AG09319 (cell line): ENCODE results near the gene GLI3.

ENCODE experiments used
- DNase-seq: peaks from one replicate; pipeline ENCODE4 v3.0.0-alpha.2; 2010; ENCODE audit warnings: low read depth; ENCODE audit errors: extremely low read depth
- TF ChIP-seq, protein P1 (sequence below): IDR thresholded peaks from 2 replicates; pipeline ENCODE4 v1.5.1; 2011; ENCODE audit warnings: low read depth, mild to moderate bottlenecking, inconsistent platforms, low read length, moderate library complexity

Gene GLI3

DNA sequence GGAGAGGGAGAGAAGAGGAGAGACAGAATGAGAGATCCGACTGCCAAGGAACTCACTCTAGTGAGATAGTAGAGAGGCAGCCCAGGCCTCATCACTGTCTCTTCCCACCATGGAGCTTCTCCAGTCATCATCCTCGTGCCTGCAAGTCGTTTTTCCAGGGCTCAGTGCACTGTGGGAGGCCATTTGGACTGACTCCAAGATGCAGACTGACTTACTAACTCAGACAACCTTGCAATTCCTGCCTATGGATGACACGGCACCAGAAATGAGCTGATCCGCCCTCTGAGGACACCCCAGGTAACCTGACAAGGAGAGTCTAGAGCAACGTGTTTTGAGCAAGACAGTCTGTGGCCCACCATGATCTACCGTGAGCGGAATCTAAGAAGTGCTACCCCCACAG is 154.9 kb downstream of the GLI3 start:
- DNase-seq, result no peak
- TF ChIP-seq, protein P1, sequence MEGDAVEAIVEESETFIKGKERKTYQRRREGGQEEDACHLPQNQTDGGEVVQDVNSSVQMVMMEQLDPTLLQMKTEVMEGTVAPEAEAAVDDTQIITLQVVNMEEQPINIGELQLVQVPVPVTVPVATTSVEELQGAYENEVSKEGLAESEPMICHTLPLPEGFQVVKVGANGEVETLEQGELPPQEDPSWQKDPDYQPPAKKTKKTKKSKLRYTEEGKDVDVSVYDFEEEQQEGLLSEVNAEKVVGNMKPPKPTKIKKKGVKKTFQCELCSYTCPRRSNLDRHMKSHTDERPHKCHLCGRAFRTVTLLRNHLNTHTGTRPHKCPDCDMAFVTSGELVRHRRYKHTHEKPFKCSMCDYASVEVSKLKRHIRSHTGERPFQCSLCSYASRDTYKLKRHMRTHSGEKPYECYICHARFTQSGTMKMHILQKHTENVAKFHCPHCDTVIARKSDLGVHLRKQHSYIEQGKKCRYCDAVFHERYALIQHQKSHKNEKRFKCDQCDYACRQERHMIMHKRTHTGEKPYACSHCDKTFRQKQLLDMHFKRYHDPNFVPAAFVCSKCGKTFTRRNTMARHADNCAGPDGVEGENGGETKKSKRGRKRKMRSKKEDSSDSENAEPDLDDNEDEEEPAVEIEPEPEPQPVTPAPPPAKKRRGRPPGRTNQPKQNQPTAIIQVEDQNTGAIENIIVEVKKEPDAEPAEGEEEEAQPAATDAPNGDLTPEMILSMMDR, result no peak

- TF ChIP-seq, protein P1, result no peak
- no peak for DNase-seq
Observed at GRCh38 chr7:42081671-42082070, 155.3 kb downstream of the GLI3 start.

DNA sequence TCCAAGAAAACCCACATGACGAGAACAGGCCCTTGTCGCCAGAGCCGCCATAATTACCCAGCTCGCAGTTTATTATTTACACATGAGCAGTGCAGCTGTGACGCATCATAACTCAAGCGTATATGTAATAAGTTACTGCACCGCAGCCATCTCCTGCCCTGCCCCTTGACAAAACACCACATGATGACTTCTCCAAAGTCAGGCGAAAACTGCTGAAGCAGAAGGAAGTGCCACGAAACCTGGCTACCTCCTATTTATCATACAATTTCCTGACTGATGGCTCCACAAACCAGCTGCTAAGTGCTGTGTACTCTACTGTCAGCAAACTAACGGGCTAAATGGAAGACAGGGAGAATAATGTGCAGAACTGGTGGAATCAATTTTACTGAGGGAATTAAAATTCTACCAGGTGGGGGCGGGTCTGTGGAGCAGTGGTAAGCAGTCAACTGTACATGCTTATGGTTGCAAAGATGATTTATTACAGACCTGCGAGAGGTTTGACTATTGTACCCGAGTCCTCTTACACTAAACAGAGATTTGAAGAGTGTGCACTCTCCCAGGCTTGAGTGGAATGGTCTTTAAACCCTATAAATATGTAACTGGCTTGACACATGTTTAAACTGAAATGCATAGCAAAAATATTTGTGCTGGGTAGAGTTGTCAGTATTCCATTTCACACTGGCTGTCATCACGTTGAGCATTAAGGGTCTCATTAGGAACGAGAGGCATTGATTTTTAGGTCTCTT is 156.0 kb downstream of the GLI3 start:
- TF ChIP-seq, protein P1, result no peak
- DNase-seq, result no peak

DNA sequence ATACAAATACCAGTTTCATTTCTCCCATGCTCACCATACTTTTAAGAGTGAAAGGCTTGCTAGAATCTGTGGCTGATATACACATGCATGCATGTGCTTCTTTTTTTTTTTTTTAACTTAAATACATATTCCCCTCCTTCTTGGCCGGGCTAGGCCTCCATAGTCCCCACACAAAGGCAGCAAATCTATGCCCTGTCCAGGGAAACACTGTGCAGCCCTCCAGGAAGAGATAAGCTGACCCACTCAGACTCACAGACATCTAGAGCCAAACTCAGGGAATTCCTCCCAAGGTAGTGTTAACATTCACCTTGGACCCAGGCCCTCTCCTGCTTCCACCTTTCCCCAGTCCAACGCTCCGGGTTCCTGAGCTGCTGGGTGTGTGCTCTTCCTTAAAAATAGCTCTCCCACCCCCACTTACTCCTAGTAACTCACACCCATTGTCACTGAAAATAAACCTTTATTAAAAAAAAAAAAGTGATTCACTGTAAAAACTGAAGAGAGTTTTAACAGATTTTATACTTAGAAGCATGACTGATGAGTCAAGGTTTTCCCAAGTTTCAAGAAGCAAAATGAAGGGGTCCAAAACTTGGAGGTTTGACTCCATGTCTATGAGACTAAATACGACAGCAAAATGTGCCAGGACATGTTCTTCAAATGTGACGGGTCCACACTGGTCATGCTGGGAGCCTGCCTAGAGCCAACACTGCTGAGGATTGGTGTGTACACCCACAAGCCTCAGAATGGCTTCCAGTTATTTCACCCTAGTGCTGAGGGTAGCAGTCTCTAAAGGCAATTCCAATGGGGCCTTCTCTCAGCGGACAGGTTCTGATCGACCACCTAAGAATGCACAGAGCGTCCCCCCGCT is 159.5 kb downstream of the GLI3 start:
- TF ChIP-seq, protein P1, result no peak
- no peak for DNase-seq

DNA sequence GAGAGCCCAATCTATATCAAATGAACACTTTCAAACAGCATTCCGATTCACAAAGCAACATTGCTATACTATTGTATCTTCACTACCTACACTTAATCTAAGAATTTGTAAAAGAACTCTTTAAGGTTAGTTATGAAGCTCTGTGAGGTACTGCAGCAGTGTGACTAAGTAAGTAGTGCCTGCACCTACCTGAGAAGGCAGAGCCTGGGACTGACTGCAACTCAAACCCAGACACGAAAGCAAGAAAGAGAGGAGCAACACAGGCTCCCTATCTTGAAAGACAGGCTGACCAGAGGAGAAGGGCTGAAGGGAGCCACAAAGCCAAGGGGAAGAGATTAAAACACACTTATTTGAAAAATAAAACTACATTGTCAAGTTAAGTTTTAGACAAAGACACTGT is 160.1 kb downstream of the GLI3 start:
- no peak for DNase-seq
- TF ChIP-seq, protein P1, result no peak

DNA sequence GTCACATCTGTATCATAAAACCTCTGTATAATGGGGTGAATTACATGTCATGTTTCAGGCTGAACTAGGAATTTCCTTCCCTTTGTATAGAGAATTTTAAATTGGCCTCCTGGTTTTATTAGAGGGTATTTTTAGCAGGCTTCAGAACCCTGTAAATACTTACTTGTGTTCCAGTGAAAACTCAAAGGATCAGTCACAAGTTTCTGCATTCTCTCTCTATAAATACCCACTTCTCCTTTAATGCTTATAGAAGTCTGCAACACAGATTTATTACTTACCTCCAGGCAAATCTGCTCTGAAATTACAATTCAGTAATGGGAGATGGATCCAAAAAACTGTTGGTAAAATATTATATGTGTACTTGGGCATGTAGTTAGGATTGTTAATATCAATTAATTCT is 161.6 kb downstream of the GLI3 start:
- no peak for DNase-seq
- TF ChIP-seq, protein P1, result no peak

DNA sequence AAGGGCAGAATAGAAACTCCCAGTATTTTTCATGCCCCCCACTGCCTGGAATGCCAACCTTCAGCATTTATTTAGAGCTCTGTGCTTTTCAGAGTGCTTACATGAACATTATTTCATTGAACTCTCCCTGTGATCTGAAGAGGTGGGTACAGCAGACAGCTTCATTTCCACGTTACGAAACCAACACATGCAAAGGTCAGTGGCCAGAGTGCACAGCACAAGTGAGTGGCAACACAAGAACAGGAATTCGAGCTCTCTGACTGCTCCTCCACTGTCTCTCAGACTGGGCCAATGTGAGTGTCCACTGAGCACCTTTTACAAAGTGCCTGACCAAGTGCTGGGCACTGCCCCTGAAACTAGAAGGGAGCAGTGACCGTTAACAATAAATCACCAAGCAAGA is 162.9 kb downstream of the GLI3 start:
- TF ChIP-seq, protein P1, result no peak
- DNase-seq, result no peak
